HL-60 (cell line): ENCODE results near the gene SOAT1.
"Not testable (repeated sequence)": the region's sequence is repeated elsewhere in the genome, so short reads cannot be mapped to it uniquely, and the experiment has no call there.

Source experiments
- DNase-seq, 2 experiments: peaks; one replicate each; pipeline ENCODE4 v3.0.0-alpha.2; 2010 to 2020; ENCODE audit warnings: low read depth in 1 of 2, low spot score in 1 of 2
- H3K27ac ChIP-seq: fragments of 250-450 bp; sonication (Bioruptor Pico); replicated peaks from 2 replicates; pipeline ENCODE4 v1.5.1; 2020; ENCODE audit warnings: mild to moderate bottlenecking, moderate library complexity
- H3K27me3 ChIP-seq: fragments of 250-450 bp; sonication (Bioruptor Pico); 2 replicates; pipeline ENCODE4 v1.5.1; 2021; ENCODE audit warnings: mild to moderate bottlenecking, moderate library complexity; ENCODE audit not compliant: insufficient read depth, poor library complexity, severe bottlenecking
- H3K4me3 ChIP-seq: replicated peaks from 2 replicates; pipeline ENCODE4 v1.5.1; 2011; ENCODE audit warnings: mild to moderate bottlenecking, control low read depth, low read length; ENCODE audit not compliant: insufficient read depth
- CTCF ChIP-seq: IDR thresholded peaks from one replicate; pipeline ENCODE4 v1.5.1; 2011; ENCODE audit warnings: low read length, control low read depth, inconsistent platforms; ENCODE audit not compliant: insufficient read depth
- GABPA ChIP-seq: IDR thresholded peaks from 2 replicates; pipeline ENCODE4 v1.6.1; 2012; ENCODE audit warnings: low read depth
- POLR2AphosphoS5 ChIP-seq: IDR thresholded peaks from 2 replicates; pipeline ENCODE4 v1.6.1; 2012; ENCODE audit warnings: low read depth
- REST ChIP-seq: IDR thresholded peaks from 2 replicates; pipeline ENCODE4 v1.6.1; 2012; ENCODE audit warnings: low read depth; ENCODE audit not compliant: insufficient replicate concordance
- SPI1 ChIP-seq: IDR thresholded peaks from 2 replicates; pipeline ENCODE4 v1.6.1; 2012; ENCODE audit warnings: low read depth, mild to moderate bottlenecking, borderline replicate concordance

SOAT1 gene

GRCh38 chr1:179342740-179343404 lies 49.3 kb downstream of the SOAT1 start:
- no peaks in the 10 kb centered on the region for H3K27me3 ChIP-seq
- H3K27ac ChIP-seq: no peak overlapping the region
- H3K4me3 ChIP-seq: no peak overlapping the region
- no peak for DNase-seq
- TF ChIP-seq CTCF: no peak
- TF ChIP-seq GABPA: no peak
- TF ChIP-seq POLR2AphosphoS5: no peak
- no peak for TF ChIP-seq REST
- no peak for TF ChIP-seq SPI1

GRCh38 chr1:179351281-179351680 lies 57.7 kb downstream of the SOAT1 start:
- no peaks in the 10 kb centered on the region for H3K27me3 ChIP-seq
- no peak for TF ChIP-seq CTCF
- no peak overlapping the region for H3K27ac ChIP-seq
- no peak for DNase-seq
- no peak overlapping the region for H3K4me3 ChIP-seq

GRCh38 chr1:179352236-179352635 lies 58.6 kb downstream of the SOAT1 start:
- DNase-seq: no peak
- Histone ChIP-seq H3K4me3 (no peak overlapping the region), H3K27ac (no peak overlapping the region), H3K27me3 (no peaks in the 10 kb centered on the region)
- TF ChIP-seq CTCF: no peak
- no peak for TF ChIP-seq SPI1
- TF ChIP-seq REST: no peak
- TF ChIP-seq GABPA: no peak
- no peak for TF ChIP-seq POLR2AphosphoS5

- TF ChIP-seq SPI1: no peak
- no peak for TF ChIP-seq GABPA
- DNase-seq: no peak
- Histone ChIP-seq H3K27ac (no peak overlapping the region), H3K27me3 (no peaks in the 10 kb centered on the region), H3K4me3 (no peak overlapping the region)
These were observed 59.9 kb downstream of the SOAT1 start for GRCh38 chr1:179353546-179353945.

GRCh38 chr1:179361631-179362030 lies 68.0 kb downstream of the SOAT1 start:
- DNase-seq, H3K27me3 ChIP-seq, H3K27ac ChIP-seq, H3K4me3 ChIP-seq: not testable (repeated sequence)
